ENCODE data around the gene MYH11. TPM values are rescaled to one million over a fixed set of nuclear protein-coding genes. Genes with fewer than 3 reads are reported as not detected.

The MYH11 gene
- polyA plus RNA-seq, 1 donor (not counting 4 experiments of a cell fraction or from before 2014, with no cell fraction given) = not detected

DNA sequence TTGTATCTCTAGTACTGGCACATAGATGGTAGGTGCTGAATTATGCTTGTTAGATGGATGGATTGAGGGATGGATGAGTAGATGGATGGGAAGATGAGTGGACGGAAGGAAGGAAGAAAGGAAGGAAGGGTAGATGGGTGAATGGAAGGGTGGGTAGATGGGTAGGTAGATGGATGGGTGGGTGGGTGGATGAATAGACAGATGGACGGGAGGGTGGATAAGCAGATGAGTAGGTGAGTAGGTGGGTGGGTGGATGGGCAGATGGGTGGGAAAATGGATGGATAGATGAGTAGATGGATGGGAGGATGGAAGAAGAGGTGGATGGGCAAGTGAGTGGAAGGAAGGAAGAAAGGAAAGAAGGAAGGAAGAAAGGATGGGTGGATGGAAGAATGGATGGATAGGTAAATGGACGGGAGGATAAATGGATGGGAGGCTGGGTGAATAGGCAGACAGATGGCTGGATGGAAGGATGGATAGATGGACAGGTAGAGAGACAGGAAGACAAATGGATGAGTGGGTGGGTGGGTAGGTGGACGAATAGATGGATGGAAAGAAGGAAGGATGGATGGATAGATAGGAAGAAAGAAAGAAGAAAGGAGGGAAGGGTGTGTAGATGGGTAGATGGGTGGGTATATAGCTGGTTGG is 56.9 kb downstream of the MYH11 start:
- Histone ChIP-seq H3K36me3 (ENCODE audit: control insufficient read depth in 2 of 2, extremely low read depth in 1 of 2, insufficient read depth in 2 of 2, low read length in 2 of 2) (no peaks in the 10 kb centered on the region), H3K27ac (ENCODE audit: control insufficient read depth, insufficient read depth, low read length) (no peak overlapping the region), H3K4me2 (ENCODE audit: control insufficient read depth, extremely low read depth, insufficient read depth, low read depth, low read length) (no peak overlapping the region), H3K9me1 (ENCODE audit: control insufficient read depth, extremely low read depth, insufficient read depth, low read length) (no peaks in the 10 kb centered on the region), H3K4me3 (ENCODE audit: control insufficient read depth in 2 of 3, extremely low read depth in 1 of 3, insufficient read depth in 2 of 3, low read depth in 1 of 3, low read length in 3 of 3) (no peak overlapping the region), H2AFZ (ENCODE audit: control insufficient read depth, low read length) (no peak overlapping the region), H3K27me3 (ENCODE audit: control insufficient read depth, extremely low read depth, insufficient read depth, low read length) (no peaks in the 10 kb centered on the region), H3K9me3 (ENCODE audit: control insufficient read depth, low read depth, low read length) (no peaks in the 10 kb centered on the region), H4K20me1 (ENCODE audit: control insufficient read depth, extremely low read depth, insufficient read depth, low read length) (no peaks in the 10 kb centered on the region), H3K4me1 (ENCODE audit: control insufficient read depth, extremely low read depth, insufficient read depth, low read length) (no peaks in the 10 kb centered on the region), H3K79me2 (ENCODE audit: control insufficient read depth, insufficient read depth, low read length) (no peaks in the 10 kb centered on the region), H3K9ac (ENCODE audit: control insufficient read depth, extremely low read depth, insufficient read depth, low read length) (no peak overlapping the region)
- dilution Hi-C loops (cut with MboI; ENCODE audit: extremely low pct_ligation_motif_present, low sequenced_read_pairs) = no loop called here
- no peak for TF ChIP-seq CTCF (optimal IDR thresholded peaks at IDR 0.05 in 1 of 3, IDR thresholded peaks at IDR 0.05 in 1 of 3, conservative IDR thresholded peaks at IDR 0.05 in 1 of 3; ENCODE audit: extremely low read depth in 1 of 3, insufficient read depth in 2 of 3, low read length in 3 of 3)
- TF ChIP-seq EZH2 (IDR thresholded peaks at IDR 0.05; ENCODE audit: low read length) = no peak
- DNase-seq (ENCODE audit: low read depth, low spot score) (no peak), FAIRE-seq (no peak)

GRCh38 chr16:15798671-15799070 is 58.2 kb downstream of the MYH11 start:
- DNase-seq (ENCODE audit: low read depth, low spot score) = no peak
- no peak for FAIRE-seq
- dilution Hi-C loops (cut with MboI; ENCODE audit: extremely low pct_ligation_motif_present, low sequenced_read_pairs) = no loop called here

More at GRCh38 chr16:15798671-15799070, 58.2 kb downstream of the MYH11 start:
- Histone ChIP-seq H3K9ac (ENCODE audit: control insufficient read depth, extremely low read depth, insufficient read depth, low read length) (no peak overlapping the region), H3K27me3 (ENCODE audit: control insufficient read depth, extremely low read depth, insufficient read depth, low read length) (no peaks in the 10 kb centered on the region), H3K4me1 (ENCODE audit: control insufficient read depth, extremely low read depth, insufficient read depth, low read length) (no peaks in the 10 kb centered on the region), H3K4me3 (ENCODE audit: control insufficient read depth in 2 of 3, extremely low read depth in 1 of 3, insufficient read depth in 2 of 3, low read depth in 1 of 3, low read length in 3 of 3) (no peak overlapping the region), H3K36me3 (ENCODE audit: control insufficient read depth in 2 of 2, extremely low read depth in 1 of 2, insufficient read depth in 2 of 2, low read length in 2 of 2) (no peaks in the 10 kb centered on the region), H3K27ac (ENCODE audit: control insufficient read depth, insufficient read depth, low read length) (no peak overlapping the region), H3K4me2 (ENCODE audit: control insufficient read depth, extremely low read depth, insufficient read depth, low read depth, low read length) (no peak overlapping the region), H3K79me2 (ENCODE audit: control insufficient read depth, insufficient read depth, low read length) (no peaks in the 10 kb centered on the region), H3K9me3 (ENCODE audit: control insufficient read depth, low read depth, low read length) (no peaks in the 10 kb centered on the region), H4K20me1 (ENCODE audit: control insufficient read depth, extremely low read depth, insufficient read depth, low read length) (no peaks in the 10 kb centered on the region), H3K9me1 (ENCODE audit: control insufficient read depth, extremely low read depth, insufficient read depth, low read length) (no peaks in the 10 kb centered on the region), H2AFZ (ENCODE audit: control insufficient read depth, low read length) (no peak overlapping the region)
- TF ChIP-seq EZH2 (IDR thresholded peaks at IDR 0.05; ENCODE audit: low read length) = no peak
- TF ChIP-seq CTCF (optimal IDR thresholded peaks at IDR 0.05 in 1 of 3, IDR thresholded peaks at IDR 0.05 in 1 of 3, conservative IDR thresholded peaks at IDR 0.05 in 1 of 3; ENCODE audit: extremely low read depth in 1 of 3, insufficient read depth in 2 of 3, low read length in 3 of 3) = no peak
